GM23248 (cell line): ENCODE measurements around the gene CASQ2.

ENCODE experiments used
- EZH2 ChIP-seq: fragments of 200-600 bp; sonication (generic); IDR thresholded peaks from 2 replicates; pipeline ENCODE4 v1.6.1; 2018; ENCODE audit warnings: antibody characterized with exemption, mild to moderate bottlenecking; ENCODE audit not compliant: insufficient read depth, poor library complexity, severe bottlenecking
- EZH2phosphoT487 ChIP-seq: fragments of 200-600 bp; sonication (generic); IDR thresholded peaks from 2 replicates; pipeline ENCODE4 v1.6.1; 2018; ENCODE audit warnings: antibody characterized with exemption, moderate library complexity, mild to moderate bottlenecking, low read depth; ENCODE audit not compliant: insufficient read depth

GRCh38 chr1:115796897-115797296 lies 28.4 kb upstream of the CASQ2 start:
- TF ChIP-seq EZH2phosphoT487 (no peak), EZH2 (no peak)
